Stimulated activated CD8-positive, alpha-beta memory T cell treated with anti-CD3 and anti-CD28 coated beads, Interleukin-2, amount 100 ng/mL, for 48 hours (primary cell): ENCODE results near the gene GOLPH3.
"Not testable (repeated sequence)": the region's sequence is repeated elsewhere in the genome, so short reads cannot be mapped to it uniquely, and the experiment has no call there.

ENCODE experiments used
- DNase-seq, 2 donors: peaks; one replicate each; pipeline ENCODE4 v3.0.0-alpha.2; 2020; ENCODE audit warnings: low read depth in 2 of 2

GOLPH3 gene

DNA sequence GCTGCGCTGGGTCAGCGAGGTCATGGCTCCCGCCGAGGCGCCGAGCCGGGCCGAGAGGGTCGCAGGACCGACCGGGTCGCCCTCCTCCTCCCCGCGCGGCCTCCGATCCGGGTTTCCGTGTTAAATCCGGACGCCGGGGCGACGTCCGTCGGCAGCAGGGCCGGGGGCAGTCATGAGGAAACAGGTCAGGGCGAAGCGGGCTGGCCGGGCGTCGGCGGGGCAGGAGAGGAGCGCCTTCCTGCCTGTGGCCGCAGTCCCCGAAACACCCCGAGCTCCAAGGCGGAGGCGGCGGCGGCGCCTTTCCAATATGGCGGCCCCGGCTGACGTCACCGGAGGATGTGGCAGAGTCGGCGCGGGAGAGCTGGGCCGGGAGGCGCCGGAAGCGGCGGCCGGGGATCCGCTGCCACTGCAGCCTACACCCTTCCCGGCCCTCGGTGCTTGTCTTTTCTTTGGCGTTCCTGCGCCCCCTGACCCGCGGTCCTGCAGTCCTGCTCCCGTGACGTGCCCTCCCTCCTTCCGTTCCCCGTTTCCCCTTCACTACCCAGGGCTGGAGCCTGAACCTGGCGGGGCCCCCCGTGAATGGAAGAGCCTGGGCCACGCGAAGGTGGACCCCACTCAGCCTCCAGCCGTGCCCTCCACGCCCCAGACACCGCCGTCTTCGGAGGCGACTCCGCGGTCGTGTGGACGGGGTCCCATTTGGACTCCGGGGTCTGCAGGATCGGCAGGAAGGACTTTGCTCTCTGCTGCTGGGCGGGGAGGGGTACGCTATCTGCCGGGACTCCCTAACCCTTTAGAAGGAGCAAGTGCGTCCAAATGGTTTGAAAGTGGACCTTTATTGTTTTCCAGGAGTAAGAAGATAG, at the start of gene GOLPH3:
Gene GOLPH3 (minus strand): TSS at position 309 of the 860 bp plus-strand sequence. CDS start 285 bp downstream, at position 24.
- DNase-seq = peak; percentile 93 to 97

- no peak for DNase-seq
These were observed 48.8 kb upstream of the GOLPH3 start for GRCh38 chr5:32222723-32223470.

GRCh38 chr5:32217886-32218396, 43.8 kb upstream of the GOLPH3 start:
- no peak for DNase-seq

DNA sequence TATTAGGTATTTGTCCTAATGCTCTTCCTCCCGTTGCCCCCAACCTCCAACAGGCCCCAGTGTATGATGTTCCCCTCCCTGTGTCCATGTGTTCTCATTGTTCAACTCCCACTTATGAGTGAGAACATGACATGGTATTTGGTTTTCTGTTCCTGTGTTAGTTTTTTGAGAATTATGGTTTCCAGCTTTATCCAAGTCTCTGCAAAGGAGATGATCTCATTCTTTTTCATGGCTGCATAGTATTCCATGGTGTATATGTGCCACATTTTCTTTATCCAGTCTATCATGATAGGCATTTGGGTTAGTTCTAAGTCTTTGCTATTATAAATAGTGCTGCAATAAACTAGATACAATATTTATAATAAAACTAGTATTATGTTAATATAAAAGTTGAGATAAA, 40.2 kb upstream of the GOLPH3 start:
- not testable (repeated sequence) for DNase-seq

DNA sequence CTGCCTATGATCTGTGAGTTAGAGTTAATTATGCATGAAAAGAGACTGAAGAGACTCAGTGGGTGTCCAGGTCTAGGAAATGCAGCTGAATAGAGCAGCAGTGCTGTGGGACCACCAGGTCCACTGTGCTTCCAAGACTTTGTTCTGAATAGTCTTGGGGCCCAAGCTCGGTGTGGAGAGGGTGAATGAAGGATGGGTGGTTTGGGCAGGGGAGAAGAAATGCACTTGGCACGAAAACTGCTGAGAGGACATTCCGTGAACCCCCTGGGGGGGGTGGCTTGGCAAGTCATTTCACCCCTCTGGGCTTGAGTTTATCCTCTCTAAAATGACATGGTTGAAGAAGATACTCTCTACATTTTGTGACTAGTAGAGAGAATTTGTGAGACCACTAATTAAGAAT, 36.0 kb upstream of the GOLPH3 start:
- DNase-seq = no peak

GRCh38 chr5:32208837-32209236, 34.7 kb upstream of the GOLPH3 start:
- not testable (repeated sequence) for DNase-seq

DNA sequence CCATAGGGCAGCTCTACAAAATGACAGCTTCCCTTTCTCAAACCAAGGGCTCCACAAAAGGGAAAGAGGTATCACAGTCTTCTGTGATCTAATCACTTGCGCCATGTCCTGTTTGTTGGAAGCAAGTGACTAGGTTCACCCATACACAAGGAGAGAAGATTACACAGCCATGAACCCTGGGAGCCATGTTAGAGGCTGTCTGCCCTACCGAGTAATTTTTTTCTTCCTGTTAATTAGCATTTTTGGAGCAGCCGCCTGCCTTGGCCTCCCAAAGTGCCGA, 33.2 kb upstream of the GOLPH3 start:
- DNase-seq = no peak

GRCh38 chr5:32206509-32207354, 32.6 kb upstream of the GOLPH3 start:
- no peak for DNase-seq

GRCh38 chr5:32206053-32206452, 31.9 kb upstream of the GOLPH3 start:
- no peak for DNase-seq

DNA sequence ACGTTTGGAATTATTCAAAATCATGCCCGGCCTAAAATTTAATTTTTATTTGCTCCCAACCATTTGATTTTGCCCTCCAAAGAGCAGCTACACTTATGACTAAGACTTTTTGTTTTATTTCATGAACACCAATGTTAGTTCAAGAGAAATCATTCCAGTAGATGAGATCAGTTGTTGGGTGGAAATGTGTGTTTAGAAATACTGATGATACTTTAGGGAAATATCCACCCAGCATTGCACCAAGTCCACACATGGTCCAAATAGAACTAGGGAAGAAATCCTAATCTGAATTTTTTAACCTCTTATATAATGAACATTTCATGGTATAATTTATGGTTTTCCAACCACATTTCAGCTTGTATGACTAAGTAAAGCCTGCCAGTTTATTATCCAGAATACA, 28.3 kb upstream of the GOLPH3 start:
- DNase-seq = no peak

- DNase-seq = no peak
These were observed 27.1 kb upstream of the GOLPH3 start for GRCh38 chr5:32201122-32201753.

- no peak for DNase-seq
These were observed 22.9 kb upstream of the GOLPH3 start for GRCh38 chr5:32197032-32197431.

- DNase-seq = no peak
These were observed 21.1 kb upstream of the GOLPH3 start for GRCh38 chr5:32195265-32195664.

GRCh38 chr5:32193591-32193990, 19.5 kb upstream of the GOLPH3 start:
- no peak for DNase-seq

DNA sequence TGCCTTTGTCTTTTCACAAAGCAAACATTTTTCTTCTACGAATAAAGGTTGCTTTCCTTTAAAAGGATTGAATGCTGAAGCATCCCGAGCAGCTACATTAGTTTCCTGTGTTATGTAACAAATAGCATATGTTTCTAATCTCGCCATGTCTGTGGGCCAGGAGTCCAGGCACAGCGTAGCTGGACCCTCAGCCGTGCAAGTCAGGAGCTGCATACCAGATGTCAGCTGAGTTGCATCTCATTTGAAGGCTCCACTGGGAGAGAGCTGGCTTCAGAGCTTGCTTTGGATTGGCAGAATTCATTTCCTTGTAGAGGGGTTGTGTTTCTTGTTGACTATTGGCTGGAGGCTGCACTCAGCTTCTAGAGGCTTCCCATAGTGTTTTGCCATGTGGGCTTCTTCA, 16.0 kb upstream of the GOLPH3 start:
- no peak for DNase-seq

GRCh38 chr5:32187675-32188074, 13.6 kb upstream of the GOLPH3 start:
- DNase-seq = no peak

DNA sequence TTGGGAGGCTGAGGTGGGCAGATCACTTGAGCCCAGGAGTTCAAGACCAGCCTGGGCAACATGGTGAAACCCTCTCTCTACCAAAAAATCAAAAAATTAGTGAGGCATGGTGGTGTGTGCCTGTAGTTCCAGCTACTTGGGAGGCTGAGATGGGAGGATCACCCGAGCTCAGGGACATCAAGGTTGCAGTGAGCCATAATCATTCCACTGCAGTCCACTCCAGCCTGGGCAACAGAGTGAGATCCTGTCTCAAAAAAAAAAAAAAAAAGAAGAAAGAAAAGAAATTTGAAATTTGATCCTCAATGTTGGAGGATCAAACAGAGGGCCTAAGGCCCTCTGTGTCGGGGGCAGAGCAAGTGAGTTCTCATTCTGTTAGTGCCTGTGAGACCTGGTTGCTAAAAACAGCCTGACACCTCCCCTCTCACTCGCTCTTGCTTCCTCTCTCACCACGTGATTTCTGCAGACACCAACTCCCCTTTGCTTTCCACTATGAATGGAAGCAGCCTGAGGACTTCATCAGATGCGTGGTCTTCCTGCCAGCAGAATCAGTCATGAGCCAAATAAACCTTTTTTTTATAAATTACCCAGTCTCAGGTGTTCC, 8.4 kb upstream of the GOLPH3 start:
- DNase-seq = no peak

- peak in 1 of 2 donors; percentile 6 for DNase-seq
These were observed 680 bp downstream of the GOLPH3 start for GRCh38 chr5:32173267-32174010.

- no peak for DNase-seq
These were observed 1.2 kb downstream of the GOLPH3 start for GRCh38 chr5:32172923-32173266.

DNA sequence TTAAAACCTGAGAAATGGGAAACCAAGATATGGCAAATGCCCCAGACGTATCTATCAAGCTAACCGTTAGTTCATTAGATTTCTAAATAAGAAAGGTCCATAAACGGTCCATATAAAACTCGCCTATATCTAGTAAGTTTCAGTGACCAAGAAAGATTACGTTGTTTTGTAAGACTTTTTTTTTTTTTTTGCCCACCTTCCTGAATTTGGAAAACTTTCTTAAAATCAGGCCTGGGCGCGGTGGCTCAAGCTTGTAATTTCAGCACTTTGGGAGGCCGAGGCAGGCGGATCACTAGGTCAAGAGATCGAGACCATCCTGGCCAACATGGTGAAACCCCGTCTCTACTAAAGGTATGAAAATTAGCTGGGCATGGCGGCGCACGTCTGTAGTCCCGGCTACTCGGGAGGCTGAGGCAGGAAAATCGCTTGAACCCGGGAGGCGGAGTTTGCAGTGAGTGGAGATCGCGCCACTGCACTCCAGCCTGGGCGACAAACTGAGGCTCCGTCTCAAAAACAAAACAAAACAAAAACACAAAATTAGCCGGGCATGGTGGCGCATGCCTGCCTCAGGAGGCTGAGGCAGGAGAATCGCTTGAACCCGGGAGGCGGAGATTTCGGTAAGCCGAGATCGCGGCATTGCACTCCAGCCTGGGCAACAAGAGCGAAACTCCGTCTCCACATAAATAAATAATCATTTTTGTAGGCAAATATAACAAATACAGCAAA, 1.8 kb downstream of the GOLPH3 start:
- DNase-seq = peak in 1 of 2 donors; percentile 17
